ENCODE data around the gene SLC50A1. TPM values are rescaled to one million over a fixed set of nuclear protein-coding genes. Genes with fewer than 3 reads are reported as not detected.

The SLC50A1 gene
- total and polyA plus RNA-seq, 2 experiments from 2014 or later, result 88.6 to 111 TPM

DNA sequence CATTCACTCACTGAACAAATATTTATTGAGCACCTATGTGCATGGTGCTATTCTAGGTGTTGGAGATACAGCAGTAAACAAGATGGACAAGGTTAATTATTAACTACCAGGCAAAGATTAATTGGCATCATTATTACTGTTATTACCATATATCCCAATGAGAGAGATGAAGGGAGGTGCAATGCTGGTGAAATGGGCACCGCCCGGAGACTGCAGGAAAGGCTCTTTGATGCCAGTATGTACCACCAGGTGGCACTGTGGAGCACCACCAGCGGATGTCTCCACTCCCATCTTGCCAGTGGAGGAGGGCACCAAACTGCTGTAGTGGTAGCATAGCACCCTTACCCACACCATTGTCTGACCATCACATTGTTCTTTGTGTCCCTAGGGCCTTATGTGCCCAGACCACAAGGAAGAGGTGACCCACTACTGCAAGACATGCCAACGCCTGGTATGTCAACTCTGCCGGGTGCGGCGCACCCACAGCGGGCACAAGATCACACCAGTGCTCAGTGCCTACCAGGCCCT, 41.0 kb downstream of the SLC50A1 start:
- Histone ChIP-seq H3K9me2 (replicated peaks; ENCODE audit: insufficient read depth) (no peaks in the 10 kb centered on the region), H3K79me2 (peaks cover 10% of the 10 kb centered on the region), H3K9me3 (ENCODE audit: low read depth) (no peaks in the 10 kb centered on the region), H2AFZ (no peak overlapping the region), H4K20me1 (ENCODE audit: insufficient read depth, poor library complexity, severe bottlenecking) (no peaks in the 10 kb centered on the region), H3K4me1 (ENCODE audit: insufficient read depth) (peaks cover 13% of the 10 kb centered on the region), H3K36me3 (replicated peaks; ENCODE audit: insufficient read depth, low read depth) (no peaks in the 10 kb centered on the region), H3K4me3 (no peak overlapping the region), H3K27ac (no peak overlapping the region), H3K27me3 (peaks cover 5% of the 10 kb centered on the region), H3K4me2 (no peak overlapping the region)
- DNase-seq (ENCODE audit: low spot score), result peak; percentile 87
- WGBS (ENCODE audit: low lambda C conversion rate, missing lambda C conversion rate), result 65% methylated on average over 8 of the region's 8 CpGs
- TF ChIP-seq, protein P1, sequence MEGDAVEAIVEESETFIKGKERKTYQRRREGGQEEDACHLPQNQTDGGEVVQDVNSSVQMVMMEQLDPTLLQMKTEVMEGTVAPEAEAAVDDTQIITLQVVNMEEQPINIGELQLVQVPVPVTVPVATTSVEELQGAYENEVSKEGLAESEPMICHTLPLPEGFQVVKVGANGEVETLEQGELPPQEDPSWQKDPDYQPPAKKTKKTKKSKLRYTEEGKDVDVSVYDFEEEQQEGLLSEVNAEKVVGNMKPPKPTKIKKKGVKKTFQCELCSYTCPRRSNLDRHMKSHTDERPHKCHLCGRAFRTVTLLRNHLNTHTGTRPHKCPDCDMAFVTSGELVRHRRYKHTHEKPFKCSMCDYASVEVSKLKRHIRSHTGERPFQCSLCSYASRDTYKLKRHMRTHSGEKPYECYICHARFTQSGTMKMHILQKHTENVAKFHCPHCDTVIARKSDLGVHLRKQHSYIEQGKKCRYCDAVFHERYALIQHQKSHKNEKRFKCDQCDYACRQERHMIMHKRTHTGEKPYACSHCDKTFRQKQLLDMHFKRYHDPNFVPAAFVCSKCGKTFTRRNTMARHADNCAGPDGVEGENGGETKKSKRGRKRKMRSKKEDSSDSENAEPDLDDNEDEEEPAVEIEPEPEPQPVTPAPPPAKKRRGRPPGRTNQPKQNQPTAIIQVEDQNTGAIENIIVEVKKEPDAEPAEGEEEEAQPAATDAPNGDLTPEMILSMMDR (IDR thresholded peaks at IDR 0.05; ENCODE audit: poor library complexity), result peak; percentile 78
- TF ChIP-seq EZH2 (IDR thresholded peaks at IDR 0.05; ENCODE audit: borderline replicate concordance), result no peak

GRCh38 chr1:155177192-155177917, 41.7 kb downstream of the SLC50A1 start:
- no peaks in the 10 kb centered on the region for H3K9me3 ChIP-seq (ENCODE audit: low read depth)
- TF ChIP-seq EZH2phosphoT487 (IDR thresholded peaks at IDR 0.05; ENCODE audit: low read depth, severe bottlenecking, unreplicated experiment) (no peak), EZH2 (IDR thresholded peaks at IDR 0.05; ENCODE audit: borderline replicate concordance) (no peak)
- TF ChIP-seq, protein P1 (IDR thresholded peaks at IDR 0.05; ENCODE audit: poor library complexity), result no peak
- no peaks in the 10 kb centered on the region for H3K36me3 ChIP-seq (replicated peaks; ENCODE audit: insufficient read depth, low read depth)
- no peak overlapping the region for H3K27ac ChIP-seq
- H3K9me2 ChIP-seq (replicated peaks; ENCODE audit: insufficient read depth), result no peaks in the 10 kb centered on the region
- no peak overlapping the region for H2AFZ ChIP-seq
- no peaks in the 10 kb centered on the region for H4K20me1 ChIP-seq (ENCODE audit: insufficient read depth, poor library complexity, severe bottlenecking)
- H3K4me2 ChIP-seq, result no peak overlapping the region
- no peak for DNase-seq (ENCODE audit: low spot score)
- peaks cover 5% of the 10 kb centered on the region for H3K27me3 ChIP-seq
- H3K4me3 ChIP-seq, result no peak overlapping the region
- WGBS (ENCODE audit: low lambda C conversion rate, missing lambda C conversion rate), result 82% methylated on average over 11 of the region's 11 CpGs
- H3K79me2 ChIP-seq, result peaks cover 2% of the 10 kb centered on the region
- H3K4me1 ChIP-seq (ENCODE audit: insufficient read depth), result peaks cover 8% of the 10 kb centered on the region

DNA sequence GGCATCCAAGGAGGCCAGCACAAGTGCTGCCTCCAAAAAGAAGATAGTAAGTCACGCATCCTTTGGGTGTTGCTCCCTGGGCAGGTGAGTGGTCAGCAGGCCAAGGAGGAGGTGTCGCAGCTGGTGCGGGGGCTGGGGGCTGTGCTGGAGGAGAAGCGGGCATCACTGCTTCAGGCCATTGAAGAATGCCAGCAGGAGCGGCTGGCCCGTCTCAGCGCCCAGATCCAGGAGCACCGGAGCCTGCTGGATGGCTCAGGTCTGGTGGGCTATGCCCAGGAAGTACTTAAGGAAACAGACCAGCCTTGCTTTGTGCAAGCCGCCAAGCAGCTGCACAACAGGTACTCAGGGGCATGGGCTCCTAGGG, 42.2 kb downstream of the SLC50A1 start:
- H3K4me2 ChIP-seq, result no peak overlapping the region
- no peaks in the 10 kb centered on the region for H3K79me2 ChIP-seq
- H3K9me2 ChIP-seq (replicated peaks; ENCODE audit: insufficient read depth), result no peaks in the 10 kb centered on the region
- H3K4me3 ChIP-seq, result no peak overlapping the region
- H3K27me3 ChIP-seq, result peaks cover 5% of the 10 kb centered on the region
- H3K27ac ChIP-seq, result no peak overlapping the region
- TF ChIP-seq, protein P1 (IDR thresholded peaks at IDR 0.05; ENCODE audit: poor library complexity), result no peak
- TF ChIP-seq EZH2phosphoT487 (IDR thresholded peaks at IDR 0.05; ENCODE audit: low read depth, severe bottlenecking, unreplicated experiment), result no peak
- no peak for TF ChIP-seq EZH2 (IDR thresholded peaks at IDR 0.05; ENCODE audit: borderline replicate concordance)
- no peak overlapping the region for H2AFZ ChIP-seq
- H3K9me3 ChIP-seq (ENCODE audit: low read depth), result no peaks in the 10 kb centered on the region
- peaks cover 7% of the 10 kb centered on the region for H3K4me1 ChIP-seq (ENCODE audit: insufficient read depth)
- 97% methylated on average over 9 of the region's 9 CpGs for WGBS (ENCODE audit: low lambda C conversion rate, missing lambda C conversion rate)
- H3K36me3 ChIP-seq (replicated peaks; ENCODE audit: insufficient read depth, low read depth), result no peaks in the 10 kb centered on the region
- no peak for DNase-seq (ENCODE audit: low spot score)
- H4K20me1 ChIP-seq (ENCODE audit: insufficient read depth, poor library complexity, severe bottlenecking), result no peaks in the 10 kb centered on the region
